ENCODE results near the gene STARD9. TPM values are rescaled to one million over a fixed set of nuclear protein-coding genes. Genes with fewer than 3 reads are reported as not detected.

STARD9 gene
- total and polyA plus RNA-seq, 2 of the 4 experiments (the other 2 are of a cell fraction), result 2.0 to 3.2 TPM

- Histone ChIP-seq H2AK9ac (replicated peaks; ENCODE audit: low read depth, low read length, poor library complexity) (no peak overlapping the region), H2AK5ac (ENCODE audit: low read depth, low read length) (no peak overlapping the region), H3K4me3 (ENCODE audit: insufficient read depth, low read depth, low read length) (no peak overlapping the region), H3K79me1 (ENCODE audit: low read depth in 1 of 2, low read length in 2 of 2) (peaks cover 19 to 20% of the 10 kb centered on the region in 2 experiments), H3K27me3 (ENCODE audit: control insufficient read depth, insufficient read depth, low read length) (no peaks in the 10 kb centered on the region), H2BK20ac (ENCODE audit: low read depth, low read length) (no peak overlapping the region), H3K14ac (replicated peaks; ENCODE audit: low read depth, low read length) (no peak overlapping the region), H2AFZ (replicated peaks; ENCODE audit: low read length, poor library complexity) (no peak overlapping the region), H2BK120ac (ENCODE audit: low read depth, low read length) (no peak overlapping the region), H3K9me1 (ENCODE audit: insufficient read depth, low read length) (peaks cover 11% of the 10 kb centered on the region; the same call in 1 of the 2 replicates), H3K9me3 (ENCODE audit: control insufficient read depth, insufficient read depth, low read length) (no peaks in the 10 kb centered on the region), H3K23ac (ENCODE audit: low read depth, low read length) (no peak overlapping the region), H3K4me1 (ENCODE audit: control insufficient read depth, insufficient read depth, low read length) (peaks cover 5% of the 10 kb centered on the region), H4K20me1 (ENCODE audit: insufficient read depth, low read length) (peaks cover 11% of the 10 kb centered on the region), H3K18ac (ENCODE audit: low read depth, low read length) (no peak overlapping the region), H4K8ac (ENCODE audit: low read depth in 2 of 2, low read length in 2 of 2) (no peak overlapping the region), H3K4me2 (ENCODE audit: low read depth, low read length) (no peak overlapping the region), H4K91ac (ENCODE audit: insufficient read depth, low read depth, low read length) (no peak overlapping the region), H3K36me3 (ENCODE audit: control insufficient read depth, insufficient read depth, low read length) (peaks cover 71% of the 10 kb centered on the region), H3K9ac (ENCODE audit: low read depth, low read length) (no peak overlapping the region), H4K5ac (ENCODE audit: low read depth, low read length) (no peak overlapping the region), H3K27ac (ENCODE audit: insufficient read depth, low read length) (no peak overlapping the region), H3K4ac (ENCODE audit: low read depth, low read length) (no peak overlapping the region), H2BK15ac (ENCODE audit: low read depth, low read length) (no peak overlapping the region), H2BK5ac (ENCODE audit: low read depth, low read length, poor library complexity, severe bottlenecking) (no peak overlapping the region), H3K56ac (ENCODE audit: extremely low read depth, insufficient read depth, low read length) (no peak overlapping the region)
- intact Hi-C loops (cut with micrococcal nuclease), result no loop called here
- DNase-seq, result no peak
- WGBS, 2 experiments (ENCODE audit: extremely low coverage in 2 of 2, insufficient read length in 1 of 2), result 100% methylated on average over 4 of the region's 15 CpGs; no CpG with 5 or more reads in 1 of the 2 experiments
- CTCF ChIA-PET, result no interaction called here
- no TSS peak for BruUV-seq (replicated peaks)
- in situ Hi-C loops (cut with MboI; ENCODE audit: low sequenced_read_pairs), result no loop called here
- no peak for ATAC-seq (ENCODE audit: low read depth)
- dilution Hi-C loops (cut with HindIII; ENCODE audit: low sequenced_read_pairs, unreplicated experiment), result no loop called here
- TF ChIP-seq CHD1 (IDR thresholded peaks at IDR 0.05; ENCODE audit: low read depth, low read length), result no peak
- TF ChIP-seq CTCF (conservative IDR thresholded peaks at IDR 0.05; ENCODE audit: low read depth, low read length), result no peak
- TF ChIP-seq MAFK (IDR thresholded peaks at IDR 0.05; ENCODE audit: low read depth, low read length), result no peak
- TF ChIP-seq FOS (IDR thresholded peaks at IDR 0.05; ENCODE audit: low read depth, low read length), result no peak
- no peak for TF ChIP-seq RFX5 (IDR thresholded peaks at IDR 0.05; ENCODE audit: low read depth, low read length)
- POLR2A ChIA-PET (ENCODE audit: unreplicated experiment), result no interaction called here
Measured at GRCh38 chr15:42732095-42732827, 156.9 kb downstream of the STARD9 start.

Measured in IMR-90 (cell line).